GM19099 (cell line): ENCODE measurements around the gene LRP1-AS.

Experiments used
- POLR2A ChIP-seq: IDR thresholded peaks from 3 replicates; pipeline ENCODE4 v1.6.1; 2011; ENCODE audit warnings: low read depth; ENCODE audit not compliant: insufficient read length; ENCODE audit errors: extremely low read depth

The LRP1-AS gene

DNA sequence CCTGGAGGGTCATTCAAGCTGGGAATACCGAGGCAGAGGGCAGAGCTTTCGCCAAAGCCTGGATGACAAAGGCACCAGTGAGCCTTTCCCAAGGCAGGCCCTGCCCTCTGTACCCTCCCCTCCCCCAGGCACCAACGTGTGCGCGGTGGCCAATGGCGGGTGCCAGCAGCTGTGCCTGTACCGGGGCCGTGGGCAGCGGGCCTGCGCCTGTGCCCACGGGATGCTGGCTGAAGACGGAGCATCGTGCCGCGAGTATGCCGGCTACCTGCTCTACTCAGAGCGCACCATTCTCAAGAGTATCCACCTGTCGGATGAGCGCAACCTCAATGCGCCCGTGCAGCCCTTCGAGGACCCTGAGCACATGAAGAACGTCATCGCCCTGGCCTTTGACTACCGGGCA lies 38.0 kb upstream of the LRP1-AS start:
- no peak for TF ChIP-seq POLR2A

DNA sequence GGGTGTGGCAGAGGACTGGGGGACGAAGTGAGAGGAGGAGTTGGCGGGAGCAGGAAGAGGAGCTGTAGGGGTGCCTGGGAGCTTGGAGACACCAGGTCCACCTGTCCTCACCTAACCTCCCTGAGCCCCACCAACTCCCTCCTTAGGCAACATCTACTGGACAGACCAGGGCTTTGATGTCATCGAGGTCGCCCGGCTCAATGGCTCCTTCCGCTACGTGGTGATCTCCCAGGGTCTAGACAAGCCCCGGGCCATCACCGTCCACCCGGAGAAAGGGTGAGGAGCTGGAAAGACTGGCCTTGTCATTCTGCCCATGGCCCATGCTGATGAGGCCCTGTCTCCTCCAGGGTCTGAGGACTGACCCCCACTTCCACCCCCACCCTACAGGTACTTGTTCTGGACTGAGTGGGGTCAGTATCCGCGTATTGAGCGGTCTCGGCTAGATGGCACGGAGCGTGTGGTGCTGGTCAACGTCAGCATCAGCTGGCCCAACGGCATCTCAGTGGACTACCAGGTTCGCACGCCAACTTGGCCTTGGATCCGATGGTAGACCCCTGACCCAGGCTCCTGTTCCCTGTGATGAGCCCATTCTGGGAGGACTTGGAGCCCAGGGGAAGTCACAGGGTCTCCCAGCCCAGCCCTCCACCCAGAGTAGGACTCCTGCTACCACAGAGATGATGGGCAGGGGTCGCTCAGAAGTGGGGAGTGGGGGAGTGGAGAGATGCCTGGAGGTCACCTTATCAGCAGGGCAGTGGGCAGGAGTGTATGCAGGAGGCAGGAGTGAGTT lies 36.7 kb upstream of the LRP1-AS start:
- no peak for TF ChIP-seq POLR2A

DNA sequence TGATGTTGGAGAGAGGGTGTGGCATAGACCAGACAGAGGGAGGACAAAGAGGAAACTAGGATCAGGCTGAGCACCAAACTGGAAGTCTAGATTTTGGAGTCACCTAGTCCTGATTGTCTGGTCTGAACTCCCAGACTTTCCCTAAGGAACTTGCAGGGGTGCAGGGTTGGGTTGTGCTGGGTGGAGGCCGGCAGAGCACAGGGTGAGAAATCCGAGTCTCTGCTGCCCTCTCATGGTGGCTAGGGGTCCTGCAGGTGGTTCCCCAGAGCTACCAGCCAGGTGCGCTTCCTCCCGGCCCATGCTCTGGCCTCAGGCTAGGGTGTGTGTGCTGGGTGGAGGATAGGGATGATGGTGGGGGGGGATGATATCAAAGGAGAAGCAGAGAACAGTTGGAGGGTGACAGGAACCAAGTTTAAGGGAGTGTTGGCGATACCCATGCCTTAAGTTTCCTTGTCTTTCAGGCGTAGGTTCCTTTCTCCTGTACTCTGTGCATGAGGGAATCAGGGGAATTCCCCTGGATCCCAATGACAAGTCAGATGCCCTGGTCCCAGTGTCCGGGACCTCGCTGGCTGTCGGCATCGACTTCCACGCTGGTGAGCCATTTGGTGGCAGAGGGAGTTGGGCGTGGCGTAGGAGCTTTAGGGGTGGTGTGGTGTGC lies 35.6 kb upstream of the LRP1-AS start:
- no peak for TF ChIP-seq POLR2A

DNA sequence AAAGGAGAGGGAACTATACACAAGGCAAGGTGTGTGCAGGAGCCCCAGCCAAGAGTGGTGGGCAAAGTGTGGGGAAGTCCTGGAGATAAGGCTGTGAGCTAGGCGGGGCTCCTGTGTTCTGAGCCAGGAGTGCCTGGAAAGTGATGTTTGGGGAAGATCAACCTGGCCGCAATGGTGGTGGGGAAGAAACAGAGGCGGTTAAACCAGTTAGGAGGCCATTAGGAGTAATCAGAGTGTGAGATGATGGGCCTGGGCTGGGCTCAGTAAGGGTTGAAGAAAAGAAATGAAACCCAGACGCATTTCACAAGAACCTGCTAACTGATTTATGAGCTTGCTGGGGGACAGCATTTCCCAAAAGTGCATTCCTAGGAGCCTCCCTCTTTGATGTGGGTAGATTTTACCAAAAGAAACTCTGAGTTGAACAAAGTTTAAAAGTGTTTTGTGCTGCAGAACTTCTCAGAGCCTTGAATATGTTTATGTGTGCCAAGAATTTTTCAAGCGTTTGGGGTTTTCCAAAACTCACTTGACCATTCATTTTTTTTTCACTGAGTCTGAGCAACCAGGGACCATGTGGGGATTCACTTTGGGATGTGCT lies 34.2 kb upstream of the LRP1-AS start:
- TF ChIP-seq POLR2A = no peak

DNA sequence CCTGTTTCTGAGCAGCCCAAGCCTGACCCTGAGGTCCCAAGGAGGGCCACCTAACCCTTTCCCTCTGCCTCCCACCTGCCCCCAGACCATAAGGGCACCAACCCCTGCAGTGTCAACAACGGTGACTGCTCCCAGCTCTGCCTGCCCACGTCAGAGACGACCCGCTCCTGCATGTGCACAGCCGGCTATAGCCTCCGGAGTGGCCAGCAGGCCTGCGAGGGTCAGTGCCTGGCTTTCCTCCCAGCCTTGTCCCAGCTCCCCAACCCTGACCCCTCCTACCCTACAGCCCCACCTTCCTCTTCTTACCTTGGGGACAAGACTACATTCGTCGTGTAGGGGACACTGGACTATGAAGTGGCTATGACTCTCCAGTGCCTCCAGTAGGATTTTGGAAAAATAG lies 33.7 kb upstream of the LRP1-AS start:
- no peak for TF ChIP-seq POLR2A

DNA sequence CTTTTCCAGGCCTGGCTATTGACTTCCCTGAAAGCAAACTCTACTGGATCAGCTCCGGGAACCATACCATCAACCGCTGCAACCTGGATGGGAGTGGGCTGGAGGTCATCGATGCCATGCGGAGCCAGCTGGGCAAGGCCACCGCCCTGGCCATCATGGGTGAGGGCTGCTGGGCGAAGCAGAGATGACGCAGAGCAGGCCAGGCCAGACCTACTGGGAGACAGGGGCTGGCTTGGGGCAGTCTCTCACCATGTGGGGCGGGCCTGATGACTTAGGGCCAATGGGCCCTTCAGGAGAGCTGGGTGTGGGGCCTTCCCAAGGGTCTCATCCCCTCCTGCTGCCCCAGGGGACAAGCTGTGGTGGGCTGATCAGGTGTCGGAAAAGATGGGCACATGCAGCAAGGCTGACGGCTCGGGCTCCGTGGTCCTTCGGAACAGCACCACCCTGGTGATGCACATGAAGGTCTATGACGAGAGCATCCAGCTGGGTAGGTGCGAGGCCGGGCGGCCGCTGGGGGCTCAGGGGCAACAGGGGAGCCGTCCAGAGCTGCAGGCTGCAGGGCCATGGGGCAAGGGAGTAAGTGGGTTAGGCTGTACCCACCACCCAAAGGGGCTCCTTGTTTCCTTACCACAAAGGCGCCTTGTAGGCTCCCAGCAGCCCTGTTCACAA lies 33.0 kb upstream of the LRP1-AS start:
- no peak for TF ChIP-seq POLR2A

DNA sequence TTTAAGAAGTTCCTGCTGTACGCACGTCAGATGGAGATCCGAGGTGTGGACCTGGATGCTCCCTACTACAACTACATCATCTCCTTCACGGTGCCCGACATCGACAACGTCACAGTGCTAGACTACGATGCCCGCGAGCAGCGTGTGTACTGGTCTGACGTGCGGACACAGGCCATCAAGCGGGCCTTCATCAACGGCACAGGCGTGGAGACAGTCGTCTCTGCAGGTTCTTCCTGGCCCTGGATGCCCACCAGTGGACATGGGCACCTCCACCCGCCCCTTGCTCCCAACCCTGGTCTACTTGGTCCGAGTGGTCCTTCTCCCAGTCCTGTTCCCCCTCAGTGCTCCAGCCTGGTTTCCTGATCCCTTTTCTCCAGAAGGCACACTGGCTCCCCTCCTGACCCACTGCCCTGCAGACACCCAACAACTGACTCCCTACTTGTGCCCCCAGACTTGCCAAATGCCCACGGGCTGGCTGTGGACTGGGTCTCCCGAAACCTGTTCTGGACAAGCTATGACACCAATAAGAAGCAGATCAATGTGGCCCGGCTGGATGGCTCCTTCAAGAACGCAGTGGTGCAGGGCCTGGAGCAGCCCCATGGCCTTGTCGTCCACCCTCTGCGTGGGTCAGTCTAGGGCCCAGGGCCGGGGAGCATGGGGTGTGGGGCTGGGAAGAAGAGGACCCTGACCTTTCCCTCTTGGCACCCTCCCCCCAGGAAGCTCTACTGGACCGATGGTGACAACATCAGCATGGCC lies 32.1 kb upstream of the LRP1-AS start:
- no peak for TF ChIP-seq POLR2A

DNA sequence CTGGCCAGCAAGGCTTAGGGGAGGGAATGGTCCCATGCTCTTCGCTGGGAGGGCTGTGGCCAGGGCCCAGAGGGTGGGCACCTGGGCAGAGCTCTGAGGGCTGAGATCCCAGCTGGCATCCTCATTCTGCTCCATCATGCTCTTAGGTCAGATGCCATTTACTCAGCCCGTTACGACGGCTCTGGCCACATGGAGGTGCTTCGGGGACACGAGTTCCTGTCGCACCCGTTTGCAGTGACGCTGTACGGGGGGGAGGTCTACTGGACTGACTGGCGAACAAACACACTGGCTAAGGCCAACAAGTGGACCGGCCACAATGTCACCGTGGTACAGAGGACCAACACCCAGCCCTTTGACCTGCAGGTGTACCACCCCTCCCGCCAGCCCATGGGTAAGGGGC lies 30.8 kb upstream of the LRP1-AS start:
- no peak for TF ChIP-seq POLR2A

DNA sequence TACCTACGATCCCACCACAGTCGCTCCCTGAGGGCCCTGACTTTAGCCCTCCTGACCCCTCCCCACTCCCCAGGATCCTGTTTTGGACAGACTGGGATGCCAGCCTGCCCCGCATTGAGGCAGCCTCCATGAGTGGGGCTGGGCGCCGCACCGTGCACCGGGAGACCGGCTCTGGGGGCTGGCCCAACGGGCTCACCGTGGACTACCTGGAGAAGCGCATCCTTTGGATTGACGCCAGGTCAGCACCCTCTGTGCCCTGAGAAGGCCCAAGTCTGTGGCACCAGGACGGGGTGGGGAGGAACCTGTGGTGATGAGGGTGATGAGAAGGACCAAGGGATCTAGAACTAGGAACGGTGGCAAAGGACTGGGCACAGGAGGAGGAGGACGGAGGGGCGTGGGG lies 29.9 kb upstream of the LRP1-AS start:
- no peak for TF ChIP-seq POLR2A

DNA sequence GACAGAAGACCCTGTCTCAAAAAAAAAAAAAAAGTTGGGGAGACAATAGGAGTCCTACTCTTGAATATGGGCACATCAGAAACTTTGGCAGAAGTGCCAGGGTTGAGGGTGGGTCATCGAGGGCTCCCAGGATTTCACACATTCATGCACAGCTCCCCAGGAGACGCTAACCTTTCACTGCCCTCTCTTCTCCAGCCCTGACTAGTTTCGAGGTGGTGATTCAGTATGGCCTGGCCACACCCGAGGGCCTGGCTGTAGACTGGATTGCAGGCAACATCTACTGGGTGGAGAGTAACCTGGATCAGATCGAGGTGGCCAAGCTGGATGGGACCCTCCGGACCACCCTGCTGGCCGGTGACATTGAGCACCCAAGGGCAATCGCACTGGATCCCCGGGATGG lies 29.4 kb upstream of the LRP1-AS start:
- no peak for TF ChIP-seq POLR2A

DNA sequence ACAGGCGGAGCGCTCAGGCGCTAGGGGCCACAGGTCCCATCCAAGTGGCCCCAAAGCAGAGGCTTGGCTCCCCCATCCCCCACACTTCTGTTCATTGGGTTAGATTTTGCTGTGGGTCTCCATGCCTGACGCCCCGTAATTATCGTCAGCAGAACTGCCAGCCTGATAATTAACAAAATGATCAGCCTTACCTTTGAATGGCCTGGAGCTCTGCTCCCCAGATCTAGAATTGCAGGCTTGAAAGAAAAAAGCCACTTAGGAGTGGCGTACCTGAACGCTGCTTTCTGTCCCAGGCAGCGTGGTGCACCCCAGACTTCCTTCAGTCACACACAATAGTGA lies 28.7 kb upstream of the LRP1-AS start:
- TF ChIP-seq POLR2A = no peak

DNA sequence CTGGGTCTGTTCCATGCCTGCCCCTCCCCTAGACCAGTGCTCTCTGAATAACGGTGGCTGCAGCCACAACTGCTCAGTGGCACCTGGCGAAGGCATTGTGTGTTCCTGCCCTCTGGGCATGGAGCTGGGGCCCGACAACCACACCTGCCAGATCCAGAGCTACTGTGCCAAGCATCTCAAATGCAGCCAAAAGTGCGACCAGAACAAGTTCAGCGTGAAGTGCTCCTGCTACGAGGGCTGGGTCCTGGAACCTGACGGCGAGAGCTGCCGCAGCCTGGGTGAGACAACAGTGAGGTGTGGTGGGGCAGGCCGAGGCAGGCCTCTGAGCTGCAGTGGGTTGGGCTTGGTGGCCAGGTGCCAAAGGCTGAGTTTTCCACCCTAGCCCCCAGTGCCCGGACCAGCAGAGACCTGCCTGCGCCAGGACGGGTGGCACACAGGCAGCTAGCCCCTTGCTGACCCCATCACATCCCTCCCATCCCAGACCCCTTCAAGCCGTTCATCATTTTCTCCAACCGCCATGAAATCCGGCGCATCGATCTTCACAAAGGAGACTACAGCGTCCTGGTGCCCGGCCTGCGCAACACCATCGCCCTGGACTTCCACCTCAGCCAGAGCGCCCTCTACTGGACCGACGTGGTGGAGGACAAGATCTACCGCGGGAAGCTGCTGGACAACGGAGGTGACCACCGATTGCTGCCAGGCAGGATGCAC lies 28.2 kb upstream of the LRP1-AS start:
- TF ChIP-seq POLR2A = no peak

DNA sequence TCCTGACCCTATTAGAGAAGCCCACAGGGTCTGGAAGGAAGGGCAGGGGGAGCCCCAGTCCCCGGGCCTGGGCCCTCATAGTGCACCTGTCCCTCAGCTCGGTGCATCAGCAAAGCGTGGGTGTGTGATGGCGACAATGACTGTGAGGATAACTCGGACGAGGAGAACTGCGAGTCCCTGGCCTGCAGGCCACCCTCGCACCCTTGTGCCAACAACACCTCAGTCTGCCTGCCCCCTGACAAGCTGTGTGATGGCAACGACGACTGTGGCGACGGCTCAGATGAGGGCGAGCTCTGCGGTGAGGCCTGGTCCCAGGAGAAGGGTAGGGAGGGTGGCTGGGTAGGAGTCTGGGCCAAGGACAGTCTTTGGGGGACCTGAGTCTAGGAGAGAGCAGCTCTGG lies 26.3 kb upstream of the LRP1-AS start:
- no peak for TF ChIP-seq POLR2A

DNA sequence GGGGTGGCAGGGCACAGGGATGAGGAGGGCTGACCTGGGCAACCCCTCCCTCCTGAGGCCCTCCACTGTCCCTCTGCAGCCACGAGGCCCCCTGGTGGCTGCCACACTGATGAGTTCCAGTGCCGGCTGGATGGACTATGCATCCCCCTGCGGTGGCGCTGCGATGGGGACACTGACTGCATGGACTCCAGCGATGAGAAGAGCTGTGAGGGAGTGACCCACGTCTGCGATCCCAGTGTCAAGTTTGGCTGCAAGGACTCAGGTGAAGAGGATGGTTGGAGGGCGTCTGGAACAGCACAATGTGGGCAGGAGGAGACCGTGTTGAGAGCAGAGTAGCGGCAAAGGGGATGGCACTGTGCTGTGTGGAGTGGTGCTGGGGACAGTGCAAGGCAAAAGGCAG lies 25.7 kb upstream of the LRP1-AS start:
- no peak for TF ChIP-seq POLR2A
